H1 (cell line): ENCODE measurements around the gene CASKIN2. TPM values are rescaled to one million over a fixed set of nuclear protein-coding genes. Genes with fewer than 3 reads are reported as not detected.

ENCODE experiments used
- CBX8 ChIP-seq: fragments of 300-800, 300-1000 bp; sonication (generic); IDR thresholded peaks from 2 replicates; pipeline ENCODE4 v1.7.1; 2016; ENCODE audit warnings: low read depth, low read length, borderline replicate concordance
- CHD1 ChIP-seq: IDR thresholded peaks from 2 replicates; pipeline ENCODE4 v1.6.1; 2012; ENCODE audit warnings: low read depth, low read length, improper control_type of control experiment
- FOSL1 ChIP-seq: IDR thresholded peaks from 2 replicates; pipeline ENCODE4 v1.6.1; 2011; ENCODE audit warnings: mild to moderate bottlenecking, low read depth, low read length, moderate library complexity; ENCODE audit not compliant: insufficient read depth
- TBP ChIP-seq: IDR thresholded peaks from 2 replicates; pipeline ENCODE4 v1.6.1; 2011; ENCODE audit warnings: low read depth, low read length, improper control_type of control experiment
- polyA plus RNA-seq, 7 experiments: library from polyadenylated mRNA; depleted of rRNA in 3 of 7; stranded (reverse) in 5 of 7; unstranded in 2 of 7; fragments of >200 nt in 5 of 7; fragments of 200-250 nt in 2 of 7; gene quantifications; 1 replicate in 5 of 7; 2 replicates in 1 of 7; 4 replicates in 1 of 7; pipeline versions ENCODE4 v1.2.1 to v1.2.3, GENCODE V29; 2011 to 2013; ENCODE audit warnings: missing spikeins in 2 of 7, mixed read lengths in 2 of 7
- total RNA-seq: library from RNA; stranded (reverse); fragmentation: NEBNext Ultra II Directional; extraction: Animal tissue kit (Norgen Biotek cat#: 25700); gene quantifications from 2 replicates; pipeline ENCODE4 v1.2.1, GENCODE V29; 2021

CASKIN2 gene
- total and polyA plus RNA-seq, 2 of the 8 experiments (the other 6 are each of a cell fraction or from before 2014, with no cell fraction given): 6.7 to 32.3 TPM

GRCh38 chr17:75496005-75496404, 19.3 kb downstream of the CASKIN2 start (continued):
- TF ChIP-seq CBX8: no peak
- TF ChIP-seq CHD1: no peak
- TF ChIP-seq FOSL1: no peak
- no peak for TF ChIP-seq TBP
- TF ChIP-seq, all 59 proteins: peak for 0
